ENCODE results near the gene KRTAP24-1. TPM values are rescaled to one million over a fixed set of nuclear protein-coding genes. Genes with fewer than 3 reads are reported as not detected.

KRTAP24-1 gene
- polyA plus RNA-seq, 1 experiment = not detected

DNA sequence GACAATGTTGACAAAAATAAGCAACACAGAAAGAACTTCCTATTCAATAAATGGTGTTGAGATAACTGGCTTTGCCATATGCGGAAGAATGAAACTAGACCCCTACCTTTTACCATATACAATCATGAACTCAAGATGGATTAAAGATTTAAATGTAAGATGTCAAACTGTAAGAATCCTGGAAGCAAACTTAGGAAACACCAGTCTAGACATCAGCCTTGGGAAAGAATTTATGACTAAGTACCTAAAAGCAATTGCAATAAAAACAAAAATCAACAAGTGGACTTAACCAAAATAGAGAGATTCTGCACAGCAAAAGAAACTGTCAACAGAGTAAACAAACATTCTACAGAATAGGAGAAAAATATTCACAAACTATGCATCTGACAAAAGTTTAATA lies 50.7 kb downstream of the KRTAP24-1 start:
- no peaks in the 10 kb centered on the region for H3K27me3 ChIP-seq (ENCODE audit: control insufficient read depth, insufficient read depth, low read length)
- TF ChIP-seq, protein P1, sequence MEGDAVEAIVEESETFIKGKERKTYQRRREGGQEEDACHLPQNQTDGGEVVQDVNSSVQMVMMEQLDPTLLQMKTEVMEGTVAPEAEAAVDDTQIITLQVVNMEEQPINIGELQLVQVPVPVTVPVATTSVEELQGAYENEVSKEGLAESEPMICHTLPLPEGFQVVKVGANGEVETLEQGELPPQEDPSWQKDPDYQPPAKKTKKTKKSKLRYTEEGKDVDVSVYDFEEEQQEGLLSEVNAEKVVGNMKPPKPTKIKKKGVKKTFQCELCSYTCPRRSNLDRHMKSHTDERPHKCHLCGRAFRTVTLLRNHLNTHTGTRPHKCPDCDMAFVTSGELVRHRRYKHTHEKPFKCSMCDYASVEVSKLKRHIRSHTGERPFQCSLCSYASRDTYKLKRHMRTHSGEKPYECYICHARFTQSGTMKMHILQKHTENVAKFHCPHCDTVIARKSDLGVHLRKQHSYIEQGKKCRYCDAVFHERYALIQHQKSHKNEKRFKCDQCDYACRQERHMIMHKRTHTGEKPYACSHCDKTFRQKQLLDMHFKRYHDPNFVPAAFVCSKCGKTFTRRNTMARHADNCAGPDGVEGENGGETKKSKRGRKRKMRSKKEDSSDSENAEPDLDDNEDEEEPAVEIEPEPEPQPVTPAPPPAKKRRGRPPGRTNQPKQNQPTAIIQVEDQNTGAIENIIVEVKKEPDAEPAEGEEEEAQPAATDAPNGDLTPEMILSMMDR (IDR thresholded peaks at IDR 0.05; ENCODE audit: insufficient read depth, low read depth, low read length) = no peak
- CTCF ChIA-PET = no interaction called here
- no peaks in the 10 kb centered on the region for H3K36me3 ChIP-seq (ENCODE audit: control insufficient read depth, insufficient read depth, low read length)
- H3K4me3 ChIP-seq (ENCODE audit: low read depth, low read length) = no peak overlapping the region
- DNase-seq (ENCODE audit: low read depth) = no peak
- POLR2A ChIA-PET = no interaction called here

Other genes starting within 250 kb of the KRTAP24-1 start
- gene CLDN17, start 116.1 kb downstream of the KRTAP24-1 start, polyA plus RNA-seq (2011; rRNA removed) = not detected in 2 replicates
- not detected in 2 replicates for gene CLDN8, start 66.9 kb downstream of the KRTAP24-1 start, polyA plus RNA-seq (2011; rRNA removed)
- gene KRTAP25-1, start 6.6 kb upstream of the KRTAP24-1 start, polyA plus RNA-seq (2011; rRNA removed) = not detected in 2 replicates
- gene KRTAP26-1, start 37.4 kb upstream of the KRTAP24-1 start, polyA plus RNA-seq (2011; rRNA removed) = not detected in 2 replicates
- gene KRTAP27-1, start 54.7 kb upstream of the KRTAP24-1 start, polyA plus RNA-seq (2011; rRNA removed) = not detected in 2 replicates
- gene KRTAP23-1, start 65.7 kb upstream of the KRTAP24-1 start, polyA plus RNA-seq (2011; rRNA removed) = not detected in 2 replicates
- not detected in 2 replicates for gene KRTAP13-2, start 89.3 kb upstream of the KRTAP24-1 start, polyA plus RNA-seq (2011; rRNA removed)
- not detected in 2 replicates for gene KRTAP13-1, start 113.1 kb upstream of the KRTAP24-1 start, polyA plus RNA-seq (2011; rRNA removed)
- gene KRTAP13-3, start 143.0 kb upstream of the KRTAP24-1 start, polyA plus RNA-seq (2011; rRNA removed) = not detected in 2 replicates
- gene KRTAP13-4, start 147.3 kb upstream of the KRTAP24-1 start, polyA plus RNA-seq (2011; rRNA removed) = not detected in 2 replicates
- not detected in 2 replicates for gene KRTAP15-1, start 157.3 kb upstream of the KRTAP24-1 start, polyA plus RNA-seq (2011; rRNA removed)
- gene KRTAP19-1, start 197.4 kb upstream of the KRTAP24-1 start, polyA plus RNA-seq (2011; rRNA removed) = not detected in 2 replicates
- gene KRTAP19-2, start 204.5 kb upstream of the KRTAP24-1 start, polyA plus RNA-seq (2011; rRNA removed) = not detected in 2 replicates
- not detected in 2 replicates for gene KRTAP19-3, start 209.1 kb upstream of the KRTAP24-1 start, polyA plus RNA-seq (2011; rRNA removed)
- not detected in 2 replicates for gene KRTAP19-4, start 214.2 kb upstream of the KRTAP24-1 start, polyA plus RNA-seq (2011; rRNA removed)
- not detected in 2 replicates for gene KRTAP19-5, start 219.2 kb upstream of the KRTAP24-1 start, polyA plus RNA-seq (2011; rRNA removed)